Naive thymus-derived CD4-positive, alpha-beta T cell (primary cell): ENCODE results near the gene CPO. TPM values are rescaled to one million over a fixed set of nuclear protein-coding genes. Genes with fewer than 3 reads are reported as not detected.

Experiments
- ATAC-seq: fragments of 150-1000 bp; cut with Tn5 transposase; 2 replicates; pipeline ENCODE4 v1.10.0; 2021; ENCODE audit warnings: mild to moderate bottlenecking, moderate library complexity
- CTCF ChIA-PET: fragments of 350-600 bp; sonication (Branson Sonifier 250); formaldehyde crosslinking; loops from one replicate; lab custom pipeline; 2021; ENCODE audit warnings: antibody characterized with exemption; lab: Charles Lee
- POLR2A ChIA-PET: fragments of 350-600 bp; sonication (Branson Sonifier 250); formaldehyde crosslinking; loops from one replicate; lab custom pipeline; 2021; ENCODE audit warnings: antibody characterized with exemption, inconsistent platforms; lab: Charles Lee
- DNase-seq, 9 donors: peaks; one replicate each; pipeline versions ENCODE4 v3.0.0 to v3.0.0-alpha.2; 2020 to 2022; ENCODE audit warnings: mixed read lengths in 1 of 9
- H3K27ac ChIP-seq: one replicate; pipeline ENCODE4 v1.7.0; 2013; ENCODE audit warnings: mild to moderate bottlenecking, low read depth, low read length, moderate library complexity
- H3K27me3 ChIP-seq, 2 donors: one replicate each; pipeline ENCODE4 v1.7.0; 2013; ENCODE audit warnings: low read length in 2 of 2, mild to moderate bottlenecking in 2 of 2, moderate library complexity in 2 of 2; ENCODE audit not compliant: control insufficient read depth in 2 of 2, insufficient read depth in 2 of 2
- H3K36me3 ChIP-seq, 3 experiments: 1 replicate in 2 of 3; 2 replicates in 1 of 3; pipeline ENCODE4 v1.7.0; 2013; ENCODE audit warnings: low read length in 3 of 3, mild to moderate bottlenecking in 3 of 3, moderate library complexity in 1 of 3; ENCODE audit not compliant: insufficient read depth in 3 of 3, control insufficient read depth in 2 of 3
- H3K4me1 ChIP-seq, 2 donors: one replicate each; pipeline ENCODE4 v1.7.0; 2013; ENCODE audit warnings: low read length in 2 of 2, mild to moderate bottlenecking in 2 of 2, moderate library complexity in 1 of 2; ENCODE audit not compliant: control insufficient read depth in 2 of 2, insufficient read depth in 2 of 2
- H3K4me3 ChIP-seq: 2 replicates; pipeline ENCODE4 v1.7.0; 2013; ENCODE audit warnings: mild to moderate bottlenecking, low read length
- H3K9me3 ChIP-seq, 3 experiments: 1 replicate in 2 of 3; 2 replicates in 1 of 3; pipeline ENCODE4 v1.7.0; 2013; ENCODE audit warnings: low read length in 3 of 3; ENCODE audit not compliant: control insufficient read depth in 2 of 3
- H3K27ac Mint-ChIP-seq, 9 donors: one replicate each; pipeline ENCODE4 v1.8.0; 2020 to 2022; ENCODE audit warnings: mixed read lengths in 9 of 9, mild to moderate bottlenecking in 8 of 9, moderate library complexity in 5 of 9, inconsistent platforms in 2 of 9
- H3K27me3 Mint-ChIP-seq, 5 donors: one replicate each; pipeline ENCODE4 v1.8.0; 2021 to 2022; ENCODE audit warnings: mixed read lengths in 5 of 5, mild to moderate bottlenecking in 1 of 5
- H3K36me3 Mint-ChIP-seq, 5 donors: one replicate each; pipeline ENCODE4 v1.8.0; 2020 to 2022; ENCODE audit warnings: mixed read lengths in 5 of 5, mild to moderate bottlenecking in 3 of 5, inconsistent platforms in 1 of 5
- H3K4me1 Mint-ChIP-seq, 7 donors: one replicate each; pipeline ENCODE4 v1.8.0; 2020 to 2022; ENCODE audit warnings: mixed read lengths in 7 of 7, mild to moderate bottlenecking in 3 of 7, inconsistent platforms in 1 of 7
- H3K4me3 Mint-ChIP-seq, 10 donors: one replicate each; pipeline ENCODE4 v1.8.0; 2020 to 2022; ENCODE audit warnings: mild to moderate bottlenecking in 10 of 10, mixed read lengths in 10 of 10, moderate library complexity in 6 of 10, inconsistent platforms in 2 of 10
- H3K9me3 Mint-ChIP-seq, 11 donors: one replicate each; pipeline ENCODE4 v1.8.0; 2020 to 2022; ENCODE audit warnings: mixed read lengths in 11 of 11, mild to moderate bottlenecking in 4 of 11, inconsistent platforms in 1 of 11, moderate library complexity in 1 of 11
- intact Hi-C, 2 donors: fragments of 100-400 bp; cut with micrococcal nuclease; formaldehyde crosslinking; loops; one replicate each; pipeline ENCODE4 v1.15.1; 2023
- polyA plus RNA-seq, 2 donors: library from polyadenylated mRNA; unstranded; fragments of 300-500 nt; fragmentation: Illumina TruSeq; gene quantifications; one replicate each; pipeline ENCODE4 v1.2.3, GENCODE V29; 2021
- total RNA-seq, 6 experiments: library from RNA in 5 of 6; stranded (reverse) in 5 of 6; gene quantifications; 1 replicate in 5 of 6; 2 replicates in 1 of 6; pipeline ENCODE4 v1.2.3 and lab custom pipeline; 2021 to 2026

The CPO gene
- total and polyA plus RNA-seq, 7 experiments from 2014 or later = 0.30 to 0.51 (median 0.32) TPM; not detected in 4

DNA sequence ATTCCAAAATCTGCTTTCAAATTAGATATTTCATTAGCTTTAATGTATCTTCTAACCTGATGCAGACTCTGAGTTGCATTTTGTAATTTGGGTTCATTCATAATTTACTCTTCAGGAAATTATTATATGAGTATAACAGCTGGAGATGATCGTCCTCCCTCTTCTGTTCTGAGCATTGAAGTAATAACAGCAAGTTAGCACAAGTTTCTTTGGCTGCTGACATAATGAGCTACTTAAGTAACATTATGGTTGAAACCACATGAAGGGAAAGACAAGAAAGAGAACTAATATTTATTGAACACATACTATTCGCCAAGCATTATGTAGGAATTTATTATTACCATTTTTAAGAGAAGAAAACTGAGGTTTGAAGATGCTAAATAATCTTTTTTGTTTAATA, 75.1 kb downstream of the CPO start:
- Histone ChIP-seq H3K4me1 (no peaks in the 10 kb centered on the region), H3K27ac (no peak overlapping the region), H3K9me3 (no peaks in the 10 kb centered on the region), H3K36me3 (no peaks in the 10 kb centered on the region), H3K4me3 (no peak overlapping the region), H3K27me3 (no peaks in the 10 kb centered on the region)
- Mint-ChIP-seq H3K4me3 (no peak overlapping the region), H3K9me3 (peaks cover 0 to 9% (median 5%) of the 10 kb centered on the region in 11 donors), H3K27me3 (peaks cover 0 to 19% (median 15%) of the 10 kb centered on the region in 5 donors), H3K36me3 (no peaks in the 10 kb centered on the region), H3K4me1 (peaks cover 0 to 3% (median 0%) of the 10 kb centered on the region in 7 donors), H3K27ac (no peak overlapping the region)
- intact Hi-C loops = no loop called here
- POLR2A ChIA-PET = no interaction called here
- DNase-seq (no peak), ATAC-seq (no peak)
- CTCF ChIA-PET = interaction anchor here (0.6 kb wide), 1 partner anchor 553 kb away, joined by 3 read pairs; no protein-coding TSS in a partner anchor

- Mint-ChIP-seq H3K9me3 (peaks cover 0 to 9% (median 5%) of the 10 kb centered on the region in 11 donors), H3K27me3 (peaks cover 0 to 19% (median 15%) of the 10 kb centered on the region in 5 donors), H3K36me3 (no peaks in the 10 kb centered on the region), H3K4me3 (no peak overlapping the region), H3K27ac (no peak overlapping the region), H3K4me1 (peaks cover 0 to 3% (median 0%) of the 10 kb centered on the region in 7 donors)
- intact Hi-C loops = no loop called here
- ChIA-PET POLR2A (interaction anchor here (0.7 kb wide), 1 partner anchor 491 kb away, joined by 4 read pairs; no protein-coding TSS in a partner anchor), CTCF (no interaction called here)
- ATAC-seq (no peak), DNase-seq (no peak)
- Histone ChIP-seq H3K4me1 (no peaks in the 10 kb centered on the region), H3K9me3 (no peaks in the 10 kb centered on the region), H3K4me3 (no peak overlapping the region), H3K36me3 (no peaks in the 10 kb centered on the region), H3K27ac (no peak overlapping the region), H3K27me3 (no peaks in the 10 kb centered on the region)
Observed at GRCh38 chr2:207015901-207016300, 76.6 kb downstream of the CPO start.

Other genes starting within 250 kb of the CPO start
- gene DYTN, start 221.1 kb upstream of the CPO start, total RNA-seq = not detected
- not detected for gene DYTN, start 221.1 kb upstream of the CPO start, polyA plus RNA-seq
- gene MDH1B, start 174.2 kb upstream of the CPO start, total RNA-seq = under 1 TPM in 4 of 5 experiments, not detected in 1; 0.17 to 0.54 (median 0.24) TPM
- gene MDH1B, start 174.2 kb upstream of the CPO start, polyA plus RNA-seq = under 1 TPM in 1 of 2 donors, not detected in 1; 0.12 TPM
- 10 to 100 TPM; 16.5 to 31.9 (median 24.5) TPM for gene FASTKD2, start 173.9 kb upstream of the CPO start, total RNA-seq
- 10 to 100 TPM; 26.0 to 29.5 TPM for gene FASTKD2, start 173.9 kb upstream of the CPO start, polyA plus RNA-seq
- 10 to 100 TPM; 25.4 to 93.3 (median 78.0) TPM for gene KLF7, start 226.4 kb downstream of the CPO start, total RNA-seq
- gene KLF7, start 226.4 kb downstream of the CPO start, polyA plus RNA-seq = 10 to 100 TPM; 18.7 to 23.1 TPM